ENCODE measurements around the gene TOM1.

TOM1 gene

DNA sequence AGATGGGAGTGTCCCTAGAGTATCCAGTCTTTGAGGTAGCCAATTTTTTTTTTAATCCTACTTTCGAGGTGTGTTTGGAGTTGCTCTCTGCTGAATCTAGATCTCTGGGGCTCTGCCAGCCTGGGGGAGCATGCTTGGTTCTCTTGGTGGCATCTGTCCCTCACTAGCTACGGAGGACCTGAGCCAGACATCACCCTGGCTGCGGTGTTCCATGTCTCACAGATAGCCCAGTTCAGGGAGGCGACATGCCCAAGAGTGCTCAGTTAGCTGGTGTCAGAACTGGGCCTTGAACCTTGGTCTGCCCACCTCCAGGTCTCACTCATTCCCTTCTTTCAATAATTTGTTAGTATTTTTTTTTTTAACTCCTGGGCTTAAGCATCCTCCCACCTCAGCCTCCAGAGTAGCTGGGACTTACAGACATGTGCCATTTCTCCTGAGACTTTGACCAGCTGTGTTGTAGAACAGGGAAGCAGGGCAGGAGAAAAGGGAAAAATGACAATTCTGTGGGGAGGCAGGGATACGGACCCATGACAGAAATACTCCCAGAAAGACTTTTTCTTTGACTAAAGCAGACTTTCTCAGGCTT lies 81.8 kb downstream of the TOM1 start:
- Histone ChIP-seq H3K79me2 (ENCODE audit: insufficient read depth, low read length) (no peaks in the 10 kb centered on the region), H3K9me3 (ENCODE audit: insufficient read depth, low read depth, low read length) (no peaks in the 10 kb centered on the region), H3K4me3 (ENCODE audit: low read length, poor library complexity, severe bottlenecking) (peak overlapping the region; percentile 65), H4K20me1 (ENCODE audit: insufficient read depth, low read length, poor library complexity, severe bottlenecking) (no peaks in the 10 kb centered on the region), H3K27me3 (ENCODE audit: insufficient read depth, low read length, poor library complexity, severe bottlenecking) (no peaks in the 10 kb centered on the region), H3K4me2 (ENCODE audit: low read depth, low read length, poor library complexity, severe bottlenecking) (peak overlapping the region; percentile 74), H3K36me3 (ENCODE audit: insufficient read depth, low read length) (no peaks in the 10 kb centered on the region), H3K9ac (ENCODE audit: low read depth, low read length, poor library complexity, severe bottlenecking) (peak overlapping the region; percentile 64), H2AFZ (ENCODE audit: low read length) (peak overlapping the region; percentile 83), H3F3A (ENCODE audit: low read depth) (no peaks in the 10 kb centered on the region), H3K4me1 (ENCODE audit: insufficient read depth, low read length, poor library complexity, severe bottlenecking) (peaks cover 17% of the 10 kb centered on the region), H3K9me2 (replicated peaks; ENCODE audit: low read depth, low read length) (no peaks in the 10 kb centered on the region)
- TF ChIP-seq, protein P1, sequence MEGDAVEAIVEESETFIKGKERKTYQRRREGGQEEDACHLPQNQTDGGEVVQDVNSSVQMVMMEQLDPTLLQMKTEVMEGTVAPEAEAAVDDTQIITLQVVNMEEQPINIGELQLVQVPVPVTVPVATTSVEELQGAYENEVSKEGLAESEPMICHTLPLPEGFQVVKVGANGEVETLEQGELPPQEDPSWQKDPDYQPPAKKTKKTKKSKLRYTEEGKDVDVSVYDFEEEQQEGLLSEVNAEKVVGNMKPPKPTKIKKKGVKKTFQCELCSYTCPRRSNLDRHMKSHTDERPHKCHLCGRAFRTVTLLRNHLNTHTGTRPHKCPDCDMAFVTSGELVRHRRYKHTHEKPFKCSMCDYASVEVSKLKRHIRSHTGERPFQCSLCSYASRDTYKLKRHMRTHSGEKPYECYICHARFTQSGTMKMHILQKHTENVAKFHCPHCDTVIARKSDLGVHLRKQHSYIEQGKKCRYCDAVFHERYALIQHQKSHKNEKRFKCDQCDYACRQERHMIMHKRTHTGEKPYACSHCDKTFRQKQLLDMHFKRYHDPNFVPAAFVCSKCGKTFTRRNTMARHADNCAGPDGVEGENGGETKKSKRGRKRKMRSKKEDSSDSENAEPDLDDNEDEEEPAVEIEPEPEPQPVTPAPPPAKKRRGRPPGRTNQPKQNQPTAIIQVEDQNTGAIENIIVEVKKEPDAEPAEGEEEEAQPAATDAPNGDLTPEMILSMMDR (conservative IDR thresholded peaks at IDR 0.05; ENCODE audit: low read length), result no peak
- no peak for TF ChIP-seq EZH2phosphoT487 (IDR thresholded peaks at IDR 0.05; ENCODE audit: borderline replicate concordance)

DNA sequence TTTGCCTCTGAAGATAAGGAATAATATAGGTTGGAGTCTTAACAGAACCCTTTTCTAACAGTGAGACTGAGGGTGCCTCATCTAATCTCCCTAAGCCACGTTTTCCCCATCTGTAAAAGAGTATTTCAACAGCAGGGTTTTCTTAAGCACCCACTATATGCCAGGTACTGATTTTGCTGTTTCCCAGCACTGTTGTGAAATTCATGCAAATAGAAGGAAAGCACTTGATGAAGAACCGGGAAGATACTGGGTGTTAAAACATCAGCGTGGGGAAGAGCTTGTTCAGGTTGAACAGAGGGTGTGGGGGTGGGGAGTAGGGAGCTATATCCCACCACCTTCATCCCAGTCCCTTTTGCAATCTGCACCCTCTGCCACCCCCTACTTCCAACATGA lies 84.0 kb downstream of the TOM1 start:
- no peaks in the 10 kb centered on the region for H3K27me3 ChIP-seq (ENCODE audit: insufficient read depth, low read length, poor library complexity, severe bottlenecking)
- no peak overlapping the region for H3K4me3 ChIP-seq (ENCODE audit: low read length, poor library complexity, severe bottlenecking)
- H2AFZ ChIP-seq (ENCODE audit: low read length), result no peak overlapping the region
- H3K4me2 ChIP-seq (ENCODE audit: low read depth, low read length, poor library complexity, severe bottlenecking), result no peak overlapping the region
- H3K9me2 ChIP-seq (replicated peaks; ENCODE audit: low read depth, low read length), result no peaks in the 10 kb centered on the region
- peaks cover 5% of the 10 kb centered on the region for H3K4me1 ChIP-seq (ENCODE audit: insufficient read depth, low read length, poor library complexity, severe bottlenecking)
- H3K79me2 ChIP-seq (ENCODE audit: insufficient read depth, low read length), result no peaks in the 10 kb centered on the region
- TF ChIP-seq EZH2phosphoT487 (IDR thresholded peaks at IDR 0.05; ENCODE audit: borderline replicate concordance), result no peak
- TF ChIP-seq, protein P1 (conservative IDR thresholded peaks at IDR 0.05; ENCODE audit: low read length), result no peak
- H3K36me3 ChIP-seq (ENCODE audit: insufficient read depth, low read length), result no peaks in the 10 kb centered on the region
- no peaks in the 10 kb centered on the region for H3K9me3 ChIP-seq (ENCODE audit: insufficient read depth, low read depth, low read length)
- H3K9ac ChIP-seq (ENCODE audit: low read depth, low read length, poor library complexity, severe bottlenecking), result no peak overlapping the region
- no peaks in the 10 kb centered on the region for H4K20me1 ChIP-seq (ENCODE audit: insufficient read depth, low read length, poor library complexity, severe bottlenecking)
- H3F3A ChIP-seq (ENCODE audit: low read depth), result no peaks in the 10 kb centered on the region

DNA sequence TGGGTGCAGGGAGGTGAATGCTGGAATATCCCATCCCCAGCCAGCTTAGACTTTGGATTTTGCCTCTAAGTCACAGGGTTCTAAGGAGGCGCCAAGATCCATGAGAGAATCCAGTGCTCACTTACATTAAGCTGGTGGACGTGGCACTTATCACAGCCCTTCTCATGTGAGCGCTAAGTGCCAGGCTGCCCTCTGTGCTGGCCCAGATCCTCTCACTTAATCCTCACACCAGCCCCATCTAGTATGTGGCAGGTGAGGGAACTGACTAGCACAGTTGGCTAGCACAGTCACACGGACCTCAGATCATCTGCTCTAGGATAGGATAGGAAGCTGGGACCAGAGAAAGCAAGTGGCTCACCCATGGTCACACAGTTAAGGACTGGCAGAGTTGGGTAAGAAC lies 84.8 kb downstream of the TOM1 start:
- H4K20me1 ChIP-seq (ENCODE audit: insufficient read depth, low read length, poor library complexity, severe bottlenecking), result no peaks in the 10 kb centered on the region
- H3K4me3 ChIP-seq (ENCODE audit: low read length, poor library complexity, severe bottlenecking), result no peak overlapping the region
- H3K27me3 ChIP-seq (ENCODE audit: insufficient read depth, low read length, poor library complexity, severe bottlenecking), result no peaks in the 10 kb centered on the region
- H3K9me2 ChIP-seq (replicated peaks; ENCODE audit: low read depth, low read length), result no peaks in the 10 kb centered on the region
- no peaks in the 10 kb centered on the region for H3K9me3 ChIP-seq (ENCODE audit: insufficient read depth, low read depth, low read length)
- H2AFZ ChIP-seq (ENCODE audit: low read length), result no peak overlapping the region
- no peaks in the 10 kb centered on the region for H3F3A ChIP-seq (ENCODE audit: low read depth)
- no peaks in the 10 kb centered on the region for H3K79me2 ChIP-seq (ENCODE audit: insufficient read depth, low read length)
- peaks cover 5% of the 10 kb centered on the region for H3K4me1 ChIP-seq (ENCODE audit: insufficient read depth, low read length, poor library complexity, severe bottlenecking)
- no peak overlapping the region for H3K9ac ChIP-seq (ENCODE audit: low read depth, low read length, poor library complexity, severe bottlenecking)
- TF ChIP-seq, protein P1 (conservative IDR thresholded peaks at IDR 0.05; ENCODE audit: low read length), result no peak
- TF ChIP-seq EZH2phosphoT487 (IDR thresholded peaks at IDR 0.05; ENCODE audit: borderline replicate concordance), result no peak
- no peak overlapping the region for H3K4me2 ChIP-seq (ENCODE audit: low read depth, low read length, poor library complexity, severe bottlenecking)
- H3K36me3 ChIP-seq (ENCODE audit: insufficient read depth, low read length), result no peaks in the 10 kb centered on the region
